K562 (cell line): ENCODE results near the gene C12orf43.

Experiments used
- SUPT5H ChIP-seq: fragments of 450-650 bp; IDR thresholded peaks from 2 replicates; pipeline ENCODE4 v1.6.1; 2016
- ZC3H4 ChIP-seq: sonication (generic); formaldehyde crosslinking; IDR thresholded peaks from 2 replicates; pipeline ENCODE4 v1.9.0; 2021; ENCODE audit warnings: missing genetic modification reagents, borderline replicate concordance
- TF ChIP-seq, protein P1 (sequence below), 2 experiments: fragments of 450-650 bp; formaldehyde crosslinking in 1 of 2; IDR thresholded peaks; 2 replicates each; pipeline versions ENCODE4 v1.4.0 to v1.6.1; 2014 to 2020; ENCODE audit warnings: mild to moderate bottlenecking in 2 of 2, borderline replicate concordance in 1 of 2, low read depth in 1 of 2

DNA sequence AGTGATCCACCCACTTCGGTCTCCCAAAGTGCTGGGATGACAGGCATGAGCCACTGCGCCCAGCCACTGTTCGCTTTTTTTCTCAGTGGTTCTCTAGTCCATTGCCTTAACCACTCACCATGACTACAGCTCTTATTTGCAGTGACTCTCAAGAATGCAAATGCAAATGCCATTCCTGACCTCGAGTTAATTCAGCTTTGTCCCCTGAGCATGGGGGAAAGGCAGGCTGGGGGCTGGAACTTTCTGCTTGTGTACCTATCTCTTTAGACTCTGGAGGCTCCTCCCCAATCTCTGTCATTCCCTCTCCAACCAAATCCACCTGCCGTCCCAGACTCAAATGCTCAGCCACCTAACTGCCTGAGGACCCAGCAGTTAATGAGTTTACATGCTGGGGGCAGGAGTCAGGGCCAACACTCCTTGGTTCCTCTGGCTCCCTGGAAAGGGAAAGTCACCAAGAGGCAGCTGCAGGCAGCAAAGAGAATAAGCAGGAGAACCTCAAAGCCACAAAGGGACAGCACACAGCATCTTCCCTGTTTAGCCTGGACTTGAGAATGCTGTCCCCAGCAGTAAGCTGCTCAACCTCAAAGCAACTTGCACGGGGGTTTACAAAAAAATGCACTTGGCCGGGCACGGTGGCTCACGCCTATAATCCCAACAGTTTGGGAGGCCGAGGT lies 43.3 kb downstream of the C12orf43 start:
- no peak for TF ChIP-seq SUPT5H
- no peak for TF ChIP-seq ZC3H4 (CRISPR knock-in tag)
- TF ChIP-seq, protein P1, sequence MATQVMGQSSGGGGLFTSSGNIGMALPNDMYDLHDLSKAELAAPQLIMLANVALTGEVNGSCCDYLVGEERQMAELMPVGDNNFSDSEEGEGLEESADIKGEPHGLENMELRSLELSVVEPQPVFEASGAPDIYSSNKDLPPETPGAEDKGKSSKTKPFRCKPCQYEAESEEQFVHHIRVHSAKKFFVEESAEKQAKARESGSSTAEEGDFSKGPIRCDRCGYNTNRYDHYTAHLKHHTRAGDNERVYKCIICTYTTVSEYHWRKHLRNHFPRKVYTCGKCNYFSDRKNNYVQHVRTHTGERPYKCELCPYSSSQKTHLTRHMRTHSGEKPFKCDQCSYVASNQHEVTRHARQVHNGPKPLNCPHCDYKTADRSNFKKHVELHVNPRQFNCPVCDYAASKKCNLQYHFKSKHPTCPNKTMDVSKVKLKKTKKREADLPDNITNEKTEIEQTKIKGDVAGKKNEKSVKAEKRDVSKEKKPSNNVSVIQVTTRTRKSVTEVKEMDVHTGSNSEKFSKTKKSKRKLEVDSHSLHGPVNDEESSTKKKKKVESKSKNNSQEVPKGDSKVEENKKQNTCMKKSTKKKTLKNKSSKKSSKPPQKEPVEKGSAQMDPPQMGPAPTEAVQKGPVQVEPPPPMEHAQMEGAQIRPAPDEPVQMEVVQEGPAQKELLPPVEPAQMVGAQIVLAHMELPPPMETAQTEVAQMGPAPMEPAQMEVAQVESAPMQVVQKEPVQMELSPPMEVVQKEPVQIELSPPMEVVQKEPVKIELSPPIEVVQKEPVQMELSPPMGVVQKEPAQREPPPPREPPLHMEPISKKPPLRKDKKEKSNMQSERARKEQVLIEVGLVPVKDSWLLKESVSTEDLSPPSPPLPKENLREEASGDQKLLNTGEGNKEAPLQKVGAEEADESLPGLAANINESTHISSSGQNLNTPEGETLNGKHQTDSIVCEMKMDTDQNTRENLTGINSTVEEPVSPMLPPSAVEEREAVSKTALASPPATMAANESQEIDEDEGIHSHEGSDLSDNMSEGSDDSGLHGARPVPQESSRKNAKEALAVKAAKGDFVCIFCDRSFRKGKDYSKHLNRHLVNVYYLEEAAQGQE (IDR thresholded peaks at IDR 0.05; ENCODE audit: borderline replicate concordance) = no peak
- TF ChIP-seq, protein P1 (CRISPR knock-in tag; IDR thresholded peaks at IDR 0.05; ENCODE audit: low read depth) = no peak
